AG08395 (cell line): Measurements from ENCODE around the gene CDKAL1.
"Not testable (repeated sequence)": the region's sequence is repeated elsewhere in the genome, so short reads cannot be mapped to it uniquely, and the experiment has no call there.

Experiments
- DNase-seq: peaks from one replicate; pipeline ENCODE4 v3.0.0; 2012; ENCODE audit warnings: mixed read lengths, low spot score

The CDKAL1 gene

GRCh38 chr6:20594299-20594853 is 60.1 kb downstream of the CDKAL1 start:
- DNase-seq: not testable (repeated sequence)

- no peak for DNase-seq
These were observed 65.2 kb downstream of the CDKAL1 start for GRCh38 chr6:20599302-20600051.

- DNase-seq: no peak
These were observed 66.6 kb downstream of the CDKAL1 start for GRCh38 chr6:20600831-20601230.

- DNase-seq: no peak
These were observed 69.9 kb downstream of the CDKAL1 start for GRCh38 chr6:20604159-20604558.

- no peak for DNase-seq
These were observed 70.8 kb downstream of the CDKAL1 start for GRCh38 chr6:20605061-20605460.

GRCh38 chr6:20605581-20605980 is 71.3 kb downstream of the CDKAL1 start:
- DNase-seq: peak; percentile 17

- DNase-seq: no peak
These were observed 72.6 kb downstream of the CDKAL1 start for GRCh38 chr6:20606831-20607230.

GRCh38 chr6:20608356-20608755 is 74.1 kb downstream of the CDKAL1 start:
- DNase-seq: no peak

GRCh38 chr6:20608905-20609304 is 74.6 kb downstream of the CDKAL1 start:
- no peak for DNase-seq

GRCh38 chr6:20609924-20610323 is 75.7 kb downstream of the CDKAL1 start:
- not testable (repeated sequence) for DNase-seq

- peak; percentile 15 for DNase-seq
These were observed 76.5 kb downstream of the CDKAL1 start for GRCh38 chr6:20610636-20611370.

GRCh38 chr6:20617537-20617936 is 83.3 kb downstream of the CDKAL1 start:
- DNase-seq: not testable (repeated sequence)

GRCh38 chr6:20620043-20620442 is 85.8 kb downstream of the CDKAL1 start:
- no peak for DNase-seq

- no peak for DNase-seq
These were observed 89.5 kb downstream of the CDKAL1 start for GRCh38 chr6:20623761-20624160.

GRCh38 chr6:20626165-20626564 is 91.9 kb downstream of the CDKAL1 start:
- DNase-seq: no peak

- no peak for DNase-seq
These were observed 95.3 kb downstream of the CDKAL1 start for GRCh38 chr6:20629509-20629908.

- DNase-seq: no peak
These were observed 95.9 kb downstream of the CDKAL1 start for GRCh38 chr6:20630136-20630535.

GRCh38 chr6:20630617-20631548 is 96.6 kb downstream of the CDKAL1 start:
- no peak for DNase-seq

GRCh38 chr6:20631549-20631924 is 97.3 kb downstream of the CDKAL1 start:
- peak; percentile 18 for DNase-seq

- no peak for DNase-seq
These were observed 98.4 kb downstream of the CDKAL1 start for GRCh38 chr6:20632696-20633095.

GRCh38 chr6:20633566-20634340 is 99.5 kb downstream of the CDKAL1 start:
- DNase-seq: no peak
